ENCODE data around the gene ANKRD27.

The ANKRD27 gene

GRCh38 chr19:32555786-32556185, 119.2 kb downstream of the ANKRD27 start (continued):
- TF ChIP-seq ZBTB6 (tag by site-specific recombination; IDR thresholded peaks at IDR 0.05) = no peak
- TF ChIP-seq ZBTB44 (tag by site-specific recombination; IDR thresholded peaks at IDR 0.05) = no peak

- H3K4me3 ChIP-seq (ENCODE audit: low read depth, low read length) = no peak overlapping the region
- CTCF ChIA-PET = interaction anchor here (0.7 kb wide), 1 partner anchor 1154 kb away, joined by 3 read pairs; no protein-coding TSS in a partner anchor
- H3K9me3 ChIP-seq (ENCODE audit: control insufficient read depth, insufficient read depth, low read depth, low read length) = no peaks in the 10 kb centered on the region
- no peaks in the 10 kb centered on the region; a peak in 1 of 3 replicates for H3K36me3 ChIP-seq (ENCODE audit: control insufficient read depth in 2 of 2, insufficient read depth in 1 of 2, low read length in 2 of 2)
- H3K27ac ChIP-seq (ENCODE audit: extremely low read depth, low read depth, low read length) = no peak overlapping the region
- TF ChIP-seq ZNF16 (tag by site-specific recombination; IDR thresholded peaks at IDR 0.05; ENCODE audit: low read depth) (no peak), HOXA7 (CRISPR knock-in tag; IDR thresholded peaks at IDR 0.05; ENCODE audit: borderline replicate concordance) (no peak), ZNF239 (tag by site-specific recombination; IDR thresholded peaks at IDR 0.05) (no peak), ZNF473 (tag by site-specific recombination; IDR thresholded peaks at IDR 0.05) (no peak), ZNF571 (tag by site-specific recombination; IDR thresholded peaks at IDR 0.05) (no peak), ZNF146 (tag by site-specific recombination; IDR thresholded peaks at IDR 0.05) (no peak)
- POLR2A ChIA-PET = interaction anchor here (0.7 kb wide), 1 partner anchor 203 kb away, joined by 4 read pairs; no protein-coding TSS in a partner anchor
- H3K4me1 ChIP-seq (ENCODE audit: control insufficient read depth, insufficient read depth, low read length) = no peaks in the 10 kb centered on the region
Observed at GRCh38 chr19:32550666-32551065, 124.3 kb downstream of the ANKRD27 start.

Measured in HEK293 (cell line).